HG03469 (cell line): ENCODE data around the gene WDHD1.
"Not testable (repeated sequence)": the region's sequence is repeated elsewhere in the genome, so short reads cannot be mapped to it uniquely, and the experiment has no call there.

Experiments used
- ATAC-seq: cut with Tn5 transposase; IDR thresholded peaks from one replicate; pipeline ENCODE4 v1.9.1; 2021; ENCODE audit warnings: mild to moderate bottlenecking, moderate library complexity, moderate number of reproducible peaks; ENCODE audit not compliant: unreplicated experiment

WDHD1 gene, protein sequence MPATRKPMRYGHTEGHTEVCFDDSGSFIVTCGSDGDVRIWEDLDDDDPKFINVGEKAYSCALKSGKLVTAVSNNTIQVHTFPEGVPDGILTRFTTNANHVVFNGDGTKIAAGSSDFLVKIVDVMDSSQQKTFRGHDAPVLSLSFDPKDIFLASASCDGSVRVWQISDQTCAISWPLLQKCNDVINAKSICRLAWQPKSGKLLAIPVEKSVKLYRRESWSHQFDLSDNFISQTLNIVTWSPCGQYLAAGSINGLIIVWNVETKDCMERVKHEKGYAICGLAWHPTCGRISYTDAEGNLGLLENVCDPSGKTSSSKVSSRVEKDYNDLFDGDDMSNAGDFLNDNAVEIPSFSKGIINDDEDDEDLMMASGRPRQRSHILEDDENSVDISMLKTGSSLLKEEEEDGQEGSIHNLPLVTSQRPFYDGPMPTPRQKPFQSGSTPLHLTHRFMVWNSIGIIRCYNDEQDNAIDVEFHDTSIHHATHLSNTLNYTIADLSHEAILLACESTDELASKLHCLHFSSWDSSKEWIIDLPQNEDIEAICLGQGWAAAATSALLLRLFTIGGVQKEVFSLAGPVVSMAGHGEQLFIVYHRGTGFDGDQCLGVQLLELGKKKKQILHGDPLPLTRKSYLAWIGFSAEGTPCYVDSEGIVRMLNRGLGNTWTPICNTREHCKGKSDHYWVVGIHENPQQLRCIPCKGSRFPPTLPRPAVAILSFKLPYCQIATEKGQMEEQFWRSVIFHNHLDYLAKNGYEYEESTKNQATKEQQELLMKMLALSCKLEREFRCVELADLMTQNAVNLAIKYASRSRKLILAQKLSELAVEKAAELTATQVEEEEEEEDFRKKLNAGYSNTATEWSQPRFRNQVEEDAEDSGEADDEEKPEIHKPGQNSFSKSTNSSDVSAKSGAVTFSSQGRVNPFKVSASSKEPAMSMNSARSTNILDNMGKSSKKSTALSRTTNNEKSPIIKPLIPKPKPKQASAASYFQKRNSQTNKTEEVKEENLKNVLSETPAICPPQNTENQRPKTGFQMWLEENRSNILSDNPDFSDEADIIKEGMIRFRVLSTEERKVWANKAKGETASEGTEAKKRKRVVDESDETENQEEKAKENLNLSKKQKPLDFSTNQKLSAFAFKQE

GRCh38 chr14:55026793-55027561 is at the start of gene WDHD1, which contains the start of gene SOCS4:
TSS of gene WDHD1 (minus strand) at chr14:55027099. CDS start at chr14:55026787, 312 bp downstream.
TSS of gene SOCS4 (plus strand) at chr14:55027236. CDS start at chr14:55043042, 15,806 bp downstream.
- peak; percentile 78 for ATAC-seq

DNA sequence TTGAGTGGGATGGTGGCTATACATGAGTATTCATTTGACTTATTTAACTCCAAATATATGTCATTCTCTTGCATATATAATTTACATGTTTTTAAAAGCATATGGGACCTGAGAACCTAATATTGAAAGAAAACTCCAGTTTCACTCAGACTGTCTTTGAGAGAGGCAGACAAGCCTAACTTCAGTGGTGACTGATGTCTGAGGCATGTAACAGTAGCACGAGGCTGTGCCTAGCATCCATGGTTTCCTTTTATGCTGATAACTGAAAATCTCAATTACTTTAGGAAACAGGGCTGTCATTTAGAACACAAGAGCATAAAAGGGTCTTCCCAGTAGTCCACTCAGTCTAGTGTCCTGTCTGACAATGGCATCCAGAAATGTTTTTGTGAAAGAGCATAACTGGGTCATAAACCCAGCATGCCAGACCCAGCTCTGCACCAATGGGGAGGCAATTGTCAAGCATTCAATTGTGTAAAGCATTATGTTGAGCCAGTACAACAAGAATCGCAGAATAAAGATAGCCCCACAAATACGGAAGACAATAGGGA is 48.8 kb upstream of the WDHD1 start:
- no peak for ATAC-seq

DNA sequence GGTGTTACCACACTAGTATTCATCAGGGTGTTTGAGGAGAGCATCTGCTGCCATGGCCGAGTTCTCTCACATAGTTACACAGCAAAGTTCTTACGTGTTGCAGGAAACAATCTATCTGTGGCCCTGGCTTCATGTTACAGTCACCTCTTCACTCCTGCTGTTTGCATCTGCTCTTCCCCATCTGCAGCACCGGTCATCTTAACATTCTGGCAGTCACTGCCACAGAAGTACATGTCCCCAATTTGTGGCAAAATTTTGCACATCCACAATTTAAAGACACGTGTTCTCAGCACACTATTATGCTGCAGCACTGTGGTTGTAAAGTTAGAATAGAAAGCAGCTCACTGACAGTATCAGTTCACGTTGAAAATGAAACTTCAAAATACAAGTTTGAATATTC is 47.8 kb upstream of the WDHD1 start:
- ATAC-seq, result peak; percentile 29

- ATAC-seq, result no peak
Measured at GRCh38 chr14:55073856-55074255, 47.0 kb upstream of the WDHD1 start.

- peak; percentile 35 for ATAC-seq
Measured at GRCh38 chr14:55071870-55072640, 45.2 kb upstream of the WDHD1 start.

- no peak for ATAC-seq
Measured at GRCh38 chr14:55070981-55071411, 44.1 kb upstream of the WDHD1 start.

- no peak for ATAC-seq
Measured at GRCh38 chr14:55066223-55066622, 39.3 kb upstream of the WDHD1 start.

GRCh38 chr14:55065411-55065810 is 38.5 kb upstream of the WDHD1 start:
- no peak for ATAC-seq

- ATAC-seq, result not testable (repeated sequence)
Measured at GRCh38 chr14:55064896-55065295, 38.0 kb upstream of the WDHD1 start.

GRCh38 chr14:55062517-55063351 is 35.8 kb upstream of the WDHD1 start:
- ATAC-seq, result no peak

DNA sequence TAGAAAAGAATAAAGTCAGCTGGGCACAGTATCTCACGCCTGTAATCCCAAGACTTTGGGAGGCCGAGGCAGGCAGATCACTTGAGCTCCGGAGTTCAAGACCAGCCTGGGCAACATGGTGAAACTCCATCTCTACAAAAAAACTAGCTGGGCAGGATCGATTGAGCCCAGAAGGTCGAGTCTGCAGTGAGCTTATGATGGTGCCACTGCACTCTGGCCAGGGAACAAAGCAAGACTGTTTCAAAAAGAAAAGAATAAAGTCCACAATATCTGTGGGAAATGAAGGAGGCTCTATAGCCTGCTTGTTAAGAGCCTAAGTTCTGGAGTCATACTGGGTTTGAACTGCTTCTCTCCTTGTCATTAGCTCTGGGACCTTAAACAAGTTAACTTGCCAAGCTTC is 32.4 kb upstream of the WDHD1 start:
- ATAC-seq, result no peak

GRCh38 chr14:55057919-55058318 is 31.0 kb upstream of the WDHD1 start:
- no peak for ATAC-seq

- ATAC-seq, result no peak
Measured at GRCh38 chr14:55054098-55054497, 27.2 kb upstream of the WDHD1 start.

DNA sequence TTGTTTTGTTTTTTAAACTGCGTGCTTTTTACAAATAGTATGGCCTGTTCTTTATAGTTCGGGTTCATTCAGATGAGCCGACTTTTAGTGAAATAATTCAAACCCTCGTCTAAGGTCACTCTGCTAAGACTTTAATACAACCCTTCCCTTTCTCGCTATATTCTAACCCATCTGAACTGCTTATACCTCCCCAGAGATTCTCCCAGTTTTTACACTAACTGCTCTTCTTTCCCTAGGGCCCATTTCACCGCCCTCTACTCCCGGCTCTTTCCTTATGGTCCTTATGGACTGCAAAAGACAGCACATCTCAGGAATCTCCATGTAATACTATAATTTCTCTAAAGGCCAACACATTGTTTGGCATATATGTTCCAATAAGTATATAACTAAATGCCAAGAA is 26.6 kb upstream of the WDHD1 start:
- no peak for ATAC-seq

DNA sequence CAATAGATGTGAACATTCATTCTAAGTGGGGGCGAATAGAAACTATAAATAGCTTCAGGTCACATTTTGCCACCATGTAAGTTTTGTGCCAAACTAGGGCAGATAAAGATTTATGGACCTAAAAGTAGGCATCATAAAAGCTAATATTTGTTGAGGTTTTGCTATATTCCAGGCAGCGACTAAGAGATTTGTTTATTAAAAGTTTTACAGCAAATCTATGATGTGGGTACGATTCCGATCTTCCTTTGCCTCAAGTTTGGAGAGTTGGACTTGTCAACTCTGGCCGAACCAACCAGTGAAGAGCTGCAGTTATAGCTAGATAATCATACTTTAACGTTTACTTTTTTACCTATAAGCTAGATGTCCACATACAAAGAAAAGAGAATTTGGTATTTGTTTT is 26.1 kb upstream of the WDHD1 start:
- no peak for ATAC-seq

- no peak for ATAC-seq
Measured at GRCh38 chr14:55052269-55052930, 25.5 kb upstream of the WDHD1 start.

DNA sequence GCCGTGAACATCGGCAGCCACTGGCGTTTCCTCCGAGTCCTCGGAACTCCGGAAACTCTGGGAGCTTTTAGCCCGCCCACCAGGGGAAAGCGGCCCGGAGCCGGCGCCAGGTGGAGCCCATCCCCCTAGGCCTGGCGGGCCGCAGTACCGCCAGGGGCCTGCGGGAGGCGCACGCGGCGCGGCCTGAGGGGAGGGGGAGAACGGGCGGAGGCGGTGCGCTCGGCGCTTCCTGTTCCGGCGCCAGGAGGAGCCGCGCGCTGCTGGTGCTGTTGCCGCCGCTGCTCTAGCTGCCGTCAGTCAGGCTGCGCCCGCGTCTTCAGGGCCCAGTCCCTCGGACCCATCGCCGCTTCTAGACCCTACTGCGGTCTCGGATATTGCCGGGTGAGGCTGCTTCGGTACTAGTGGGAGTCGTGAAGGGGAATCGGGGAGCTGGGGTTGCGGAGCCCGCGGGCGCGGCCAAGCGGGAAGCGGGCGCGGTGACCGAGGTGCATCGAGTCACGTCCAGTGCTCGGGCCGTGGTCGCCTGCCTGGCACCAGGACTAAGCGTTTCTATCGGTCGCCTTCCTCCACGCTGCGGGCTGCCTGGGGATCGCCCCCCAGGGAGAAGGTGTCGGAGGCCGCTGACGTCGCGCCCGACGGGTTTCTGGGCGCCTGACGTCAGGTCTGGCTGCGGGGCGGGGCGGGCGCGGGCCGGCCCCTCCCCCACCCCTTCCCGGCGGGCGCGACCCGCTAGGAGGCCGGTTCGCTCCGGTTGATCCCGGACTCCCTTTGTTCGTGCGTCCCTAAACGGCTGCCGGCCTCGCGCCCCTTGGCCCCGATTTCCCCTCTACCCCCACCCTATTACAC is 24.7 kb upstream of the WDHD1 start, which contains the start of gene MAPK1IP1L:
Gene MAPK1IP1L (plus strand): TSS at position 225 of the 846 bp plus-strand sequence. CDS start 10,037 bp downstream, outside the sequence.
- ATAC-seq, result peak; percentile 59
